Activated T-cell treated with anti-CD3 and anti-CD28 coated beads, Interleukin-2, amount 50 U/mL, for 48 hours (primary cell): ENCODE measurements around the gene ADM2.

Source experiments
- DNase-seq, 2 experiments: peaks; one replicate each; pipeline ENCODE4 v3.0.0-alpha.2; 2020

The ADM2 gene

GRCh38 chr22:50469377-50470305 is 11.7 kb upstream of the ADM2 start:
- DNase-seq = peak; percentile 93 to 95

- peak; percentile 49 to 51 for DNase-seq
Measured at GRCh38 chr22:50470491-50470890, 10.9 kb upstream of the ADM2 start.

- no peak for DNase-seq
Measured at GRCh38 chr22:50471197-50471847, 10.0 kb upstream of the ADM2 start.

- no peak for DNase-seq
Measured at GRCh38 chr22:50471962-50472361, 9.4 kb upstream of the ADM2 start.

- peak; percentile 69 to 70 for DNase-seq
Measured at GRCh38 chr22:50473088-50473487, 8.3 kb upstream of the ADM2 start.

- DNase-seq = peak; percentile 60 to 72
Measured at GRCh38 chr22:50473855-50474671, 7.3 kb upstream of the ADM2 start.

- DNase-seq = peak; percentile 91 to 93
Measured at GRCh38 chr22:50474710-50475651, 6.4 kb upstream of the ADM2 start, which contains the start of gene SBF1. Gene SBF1 (minus strand): TSS chr22:50475035. CDS start chr22:50474840, 195 bp downstream.

- no peak for DNase-seq
Measured at GRCh38 chr22:50475652-50476002, 5.7 kb upstream of the ADM2 start.

- DNase-seq = no peak
Measured at GRCh38 chr22:50476868-50477267, 4.5 kb upstream of the ADM2 start.

GRCh38 chr22:50477923-50478322 is 3.4 kb upstream of the ADM2 start:
- no peak for DNase-seq

GRCh38 chr22:50479721-50480120 is 1.6 kb upstream of the ADM2 start:
- no peak for DNase-seq

- no peak for DNase-seq
Measured at GRCh38 chr22:50481045-50481439, 301 bp upstream of the ADM2 start.

- DNase-seq = no peak
Measured at GRCh38 chr22:50482107-50483074, 1.0 kb downstream of the ADM2 start.

- DNase-seq = no peak
Measured at GRCh38 chr22:50483106-50483505, 1.8 kb downstream of the ADM2 start.

- no peak for DNase-seq
Measured at GRCh38 chr22:50483556-50483955, 2.2 kb downstream of the ADM2 start.

- DNase-seq = no peak
Measured at GRCh38 chr22:50483977-50484853, 2.9 kb downstream of the ADM2 start.

GRCh38 chr22:50485221-50486131 is 4.1 kb downstream of the ADM2 start:
- DNase-seq = no peak

- no peak for DNase-seq
Measured at GRCh38 chr22:50486561-50487289, 5.4 kb downstream of the ADM2 start, which contains the start of gene MIOX. Gene MIOX (plus strand): TSS chr22:50486859. CDS start chr22:50486898, 39 bp downstream.
